AG20443 (cell line): ENCODE data around the gene THSD4.

Source experiments
- DNase-seq: peaks from one replicate; pipeline ENCODE4 v3.0.0; 2012; ENCODE audit warnings: low spot score, mixed read lengths

THSD4 gene

DNA sequence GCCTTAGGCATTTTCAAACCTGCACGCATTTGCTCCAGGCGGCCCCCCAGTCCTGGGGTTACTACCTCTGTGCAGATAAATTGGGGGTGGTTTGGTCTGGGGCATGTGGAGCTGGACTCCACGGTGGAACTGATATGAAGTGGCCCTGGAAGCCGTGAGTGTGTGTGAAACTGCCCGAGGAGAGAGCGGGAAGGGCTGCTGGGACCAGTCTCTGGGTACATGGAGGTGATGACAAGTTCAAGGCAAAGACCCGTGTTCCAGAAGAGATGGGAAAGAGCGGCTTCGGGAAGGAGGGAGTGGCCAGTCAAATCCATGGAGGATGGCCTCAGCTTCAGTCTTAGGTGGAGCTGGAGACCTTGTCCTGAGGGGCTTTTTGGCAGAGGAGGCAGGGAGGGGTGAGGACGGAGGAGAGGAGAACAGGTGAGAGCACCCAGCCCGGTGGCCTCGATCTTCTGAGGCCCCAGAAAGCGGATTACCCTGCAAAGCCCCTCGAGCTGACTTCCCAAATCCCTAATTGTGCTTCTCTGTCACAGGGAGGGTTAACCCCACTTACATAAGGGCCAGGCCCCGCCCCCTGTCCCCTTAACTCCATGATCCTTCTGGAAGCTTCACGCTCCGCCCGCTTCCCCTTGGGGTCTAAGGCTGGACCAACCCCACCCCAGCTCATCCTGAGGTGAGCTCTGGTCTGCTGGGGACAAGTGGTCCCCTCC is 693.2 kb downstream of the THSD4 start:
- no peak for DNase-seq

DNA sequence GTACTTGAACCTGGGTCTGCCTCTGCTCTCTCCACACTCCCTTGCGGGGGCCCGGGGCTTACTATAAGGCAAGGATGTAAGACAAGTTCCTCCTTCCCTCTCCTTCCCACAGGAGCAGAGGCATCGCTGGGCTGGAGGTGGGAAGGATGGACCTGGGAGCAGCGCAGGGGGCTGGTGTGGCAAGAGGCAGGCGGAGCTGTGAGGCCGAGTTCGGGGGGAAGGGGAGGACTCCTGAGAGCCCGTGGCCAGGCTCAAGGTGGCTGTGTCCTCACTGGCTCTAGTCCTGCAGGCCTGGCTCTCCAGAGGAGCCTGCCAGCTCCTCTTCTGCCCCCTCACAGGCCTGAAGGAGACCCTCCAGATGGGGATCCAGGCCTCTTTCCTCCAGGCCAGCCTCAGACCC is 694.1 kb downstream of the THSD4 start:
- no peak for DNase-seq

DNA sequence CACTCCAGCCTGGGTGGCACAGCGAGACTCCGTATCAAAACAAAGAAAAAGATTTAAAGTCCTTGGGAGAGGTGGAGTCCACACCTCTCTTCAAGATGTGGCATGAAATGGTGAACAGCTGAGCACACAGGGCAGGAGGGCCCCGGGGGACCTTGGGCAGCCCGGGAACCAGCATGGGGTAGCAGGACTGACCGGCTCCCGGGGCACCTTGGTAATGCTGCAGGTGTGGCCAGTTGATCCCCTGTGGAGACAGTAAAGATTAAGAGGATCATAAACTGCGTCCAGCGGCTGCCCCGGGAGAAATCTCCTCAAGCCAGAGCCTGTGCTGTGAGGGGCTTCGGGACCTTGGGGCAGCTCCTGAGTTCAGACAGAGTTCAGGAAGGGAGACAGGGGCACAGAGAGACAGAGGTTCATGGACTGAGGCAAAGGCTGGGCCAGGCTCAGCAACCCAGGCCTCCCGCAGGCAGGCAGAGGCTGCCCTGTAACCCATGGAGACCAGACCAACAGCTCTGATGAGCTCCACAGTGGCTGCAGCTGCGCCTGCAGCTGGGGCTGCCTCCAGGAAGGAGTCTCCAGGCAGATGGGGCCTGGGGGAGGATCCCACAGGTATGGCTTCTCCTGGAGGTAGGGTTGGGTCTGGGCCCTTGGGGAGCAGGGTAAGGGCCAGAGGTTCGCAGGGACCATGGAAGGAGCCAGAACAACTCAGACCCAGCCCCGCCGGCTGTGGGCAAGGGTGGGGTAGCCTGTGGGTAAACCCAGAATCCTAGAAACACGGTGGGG is 695.2 kb downstream of the THSD4 start, which contains the start of gene NR2E3:
TSS of gene NR2E3 (plus strand) at position 299 of the 780 bp plus-strand sequence. CDS start at position 489, 190 bp downstream.
- no peak for DNase-seq

DNA sequence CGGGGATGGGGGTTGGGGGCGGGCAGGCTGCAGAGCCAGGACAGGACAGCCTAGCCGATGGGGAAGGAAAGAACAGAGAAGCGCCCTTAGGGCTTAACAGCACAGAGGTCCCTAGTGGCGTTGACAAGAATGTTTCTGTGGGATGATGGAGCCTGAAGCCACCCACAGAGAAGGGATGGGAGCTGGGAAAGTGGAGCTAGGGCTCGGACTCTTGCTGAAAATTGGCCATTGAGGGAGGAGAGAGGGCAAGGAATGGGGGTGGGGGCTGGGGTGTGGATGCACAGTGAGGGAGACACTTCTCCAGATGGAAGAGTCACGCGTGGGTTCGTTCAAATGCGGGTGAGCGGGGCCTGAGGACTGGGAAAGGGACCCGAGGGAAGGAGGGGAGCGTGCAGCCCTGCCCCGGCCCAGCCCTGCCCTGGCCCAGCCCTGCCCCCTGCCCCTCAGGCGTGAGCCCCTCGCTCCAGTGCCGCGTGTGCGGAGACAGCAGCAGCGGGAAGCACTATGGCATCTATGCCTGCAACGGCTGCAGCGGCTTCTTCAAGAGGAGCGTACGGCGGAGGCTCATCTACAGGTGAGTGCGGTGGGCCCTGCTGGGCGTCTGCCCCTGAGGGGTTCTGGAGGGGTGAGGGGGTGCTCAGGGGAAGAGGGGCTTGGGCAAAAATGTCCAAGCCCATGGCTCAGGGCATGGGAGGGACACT is 695.9 kb downstream of the THSD4 start:
- no peak for DNase-seq

DNA sequence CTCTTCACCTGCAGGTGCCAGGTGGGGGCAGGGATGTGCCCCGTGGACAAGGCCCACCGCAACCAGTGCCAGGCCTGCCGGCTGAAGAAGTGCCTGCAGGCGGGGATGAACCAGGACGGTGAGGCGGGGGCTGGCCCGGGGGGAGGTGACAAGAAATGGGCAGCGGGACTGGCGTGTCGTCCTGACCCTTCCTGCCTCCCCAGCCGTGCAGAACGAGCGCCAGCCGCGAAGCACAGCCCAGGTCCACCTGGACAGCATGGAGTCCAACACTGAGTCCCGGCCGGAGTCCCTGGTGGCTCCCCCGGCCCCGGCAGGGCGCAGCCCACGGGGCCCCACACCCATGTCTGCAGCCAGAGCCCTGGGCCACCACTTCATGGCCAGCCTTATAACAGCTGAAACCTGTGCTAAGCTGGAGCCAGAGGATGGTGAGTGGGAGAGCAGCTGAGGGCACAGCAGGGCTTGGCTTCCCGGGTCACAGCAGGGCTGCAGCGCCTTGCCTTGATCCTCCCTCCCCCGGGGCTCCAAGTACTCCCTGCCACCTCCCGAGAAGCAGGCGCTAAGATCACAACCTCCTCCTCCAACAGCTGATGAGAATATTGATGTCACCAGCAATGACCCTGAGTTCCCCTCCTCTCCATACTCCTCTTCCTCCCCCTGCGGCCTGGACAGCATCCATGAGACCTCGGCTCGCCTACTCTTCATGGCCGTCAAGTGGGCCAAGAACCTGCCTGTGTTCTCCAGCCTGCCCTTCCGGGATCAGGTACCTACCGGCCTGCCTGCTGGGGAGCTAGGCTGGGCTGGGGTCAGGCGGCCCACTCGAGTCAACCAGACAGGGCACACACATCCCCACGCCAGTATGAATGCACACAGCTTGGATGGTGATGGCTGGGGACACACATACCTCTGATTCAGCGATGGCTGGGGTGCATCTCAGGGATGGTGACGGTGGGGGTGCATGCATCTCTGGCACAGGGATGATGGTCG is 696.8 kb downstream of the THSD4 start:
- no peak for DNase-seq

DNA sequence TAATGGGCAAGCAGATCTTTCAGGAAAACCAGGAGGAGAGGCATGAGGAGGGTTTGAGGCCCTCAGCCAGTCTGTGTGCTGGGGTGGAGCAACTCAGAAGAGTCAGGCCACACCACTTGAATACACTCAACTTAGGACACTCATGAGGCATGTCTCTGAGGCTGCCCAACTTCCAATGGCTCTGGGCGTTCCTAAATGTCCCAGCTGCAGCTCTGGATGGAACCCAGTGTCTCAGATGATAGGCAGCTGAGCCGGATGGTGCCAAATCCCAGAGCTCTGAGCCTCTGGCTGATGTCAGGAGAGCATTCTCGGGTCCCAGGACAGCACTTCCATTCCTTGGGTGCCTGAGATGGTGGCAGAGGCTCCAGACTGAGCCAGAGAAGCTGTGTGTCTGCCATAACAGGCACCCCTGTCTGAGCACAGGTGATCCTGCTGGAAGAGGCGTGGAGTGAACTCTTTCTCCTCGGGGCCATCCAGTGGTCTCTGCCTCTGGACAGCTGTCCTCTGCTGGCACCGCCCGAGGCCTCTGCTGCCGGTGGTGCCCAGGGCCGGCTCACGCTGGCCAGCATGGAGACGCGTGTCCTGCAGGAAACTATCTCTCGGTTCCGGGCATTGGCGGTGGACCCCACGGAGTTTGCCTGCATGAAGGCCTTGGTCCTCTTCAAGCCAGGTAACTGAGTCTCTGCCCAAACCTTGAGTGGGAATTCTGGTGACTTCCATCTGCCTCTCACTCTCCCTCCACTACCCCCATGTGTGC is 697.9 kb downstream of the THSD4 start:
- DNase-seq, result peak; percentile 68

DNA sequence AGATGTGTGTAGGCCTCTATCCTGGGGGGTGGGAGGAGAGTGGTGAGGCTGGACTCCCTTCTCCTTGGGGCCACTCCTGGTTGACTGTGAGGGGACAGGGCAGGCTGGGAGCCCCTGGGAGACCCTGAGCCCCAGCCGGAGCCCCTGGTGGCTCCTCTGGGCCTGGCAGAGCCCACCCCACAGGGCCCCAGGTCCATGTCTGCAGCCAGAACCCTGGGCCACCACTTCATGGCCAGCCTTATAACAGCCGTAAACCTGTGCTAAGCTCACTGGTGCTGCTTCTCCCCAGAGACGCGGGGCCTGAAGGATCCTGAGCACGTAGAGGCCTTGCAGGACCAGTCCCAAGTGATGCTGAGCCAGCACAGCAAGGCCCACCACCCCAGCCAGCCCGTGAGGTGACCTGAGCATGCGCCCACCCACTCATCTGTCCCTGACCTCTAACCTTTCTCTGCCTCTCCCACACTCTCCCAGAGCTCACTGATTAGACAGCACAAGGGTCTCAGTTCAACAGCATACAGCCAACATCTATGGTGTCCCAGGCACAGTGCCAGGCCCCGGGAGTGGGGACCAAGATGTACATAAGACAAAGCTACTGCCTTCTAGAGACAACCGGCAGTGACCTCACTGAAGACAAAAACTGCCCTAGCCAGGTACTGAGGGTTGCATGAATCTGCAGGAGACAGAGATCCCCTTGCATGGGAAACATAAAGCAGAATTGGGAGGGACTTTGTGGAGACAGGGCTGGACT is 698.6 kb downstream of the THSD4 start:
- DNase-seq, result no peak

DNA sequence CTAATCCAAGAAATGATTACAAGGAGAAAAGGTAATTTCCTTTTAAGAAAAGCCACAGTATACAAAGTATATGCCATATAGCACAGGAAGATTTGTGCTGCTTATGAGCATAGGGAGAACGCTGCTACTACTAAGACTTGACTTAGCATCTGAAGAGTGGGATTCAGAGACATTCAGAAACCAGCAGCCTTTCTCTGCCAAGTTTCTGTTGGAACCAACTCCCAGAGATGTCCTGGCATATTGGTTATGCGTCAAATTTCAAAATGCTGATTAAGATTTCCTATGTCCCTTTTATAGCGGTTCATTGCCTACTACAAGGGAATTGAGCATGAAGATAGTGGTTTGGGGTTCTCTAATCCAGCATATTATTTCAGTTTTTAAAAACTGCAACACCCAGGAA is 700.0 kb downstream of the THSD4 start:
- DNase-seq, result no peak

DNA sequence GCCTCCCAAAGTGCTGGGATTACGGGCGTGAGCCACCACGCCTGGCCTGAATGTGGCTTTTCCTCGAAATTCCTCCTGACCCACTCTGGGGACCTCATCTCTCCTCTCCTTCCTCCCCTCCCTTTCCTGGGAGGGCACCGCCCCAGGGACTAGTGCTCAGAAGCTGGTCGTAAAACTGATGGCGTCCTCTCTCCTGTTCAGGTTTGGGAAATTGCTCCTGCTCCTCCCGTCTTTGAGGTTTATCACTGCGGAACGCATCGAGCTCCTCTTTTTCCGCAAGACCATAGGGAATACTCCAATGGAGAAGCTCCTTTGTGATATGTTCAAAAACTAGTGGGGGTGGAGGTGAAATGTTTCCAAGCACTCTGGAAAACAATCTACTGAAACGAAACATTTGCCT is 702.1 kb downstream of the THSD4 start:
- no peak for DNase-seq

DNA sequence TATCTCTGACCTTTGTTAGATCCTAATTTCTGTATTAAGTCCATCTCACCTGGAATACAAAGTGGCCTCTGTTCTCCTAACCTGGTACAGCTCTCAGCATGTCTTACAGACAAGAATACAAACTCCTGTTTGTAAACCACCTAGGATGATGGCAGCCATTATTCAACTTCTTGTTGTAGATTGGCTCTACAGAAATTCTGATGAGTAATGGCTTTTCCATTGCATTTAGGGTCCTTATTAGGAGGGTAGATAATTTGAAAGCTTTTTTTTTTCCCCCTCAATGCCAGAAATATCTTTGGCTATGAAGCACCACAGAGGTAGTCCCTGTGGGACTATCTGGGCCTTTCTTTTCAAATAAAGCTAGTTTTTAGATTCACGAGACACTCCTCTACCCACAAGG is 704.9 kb downstream of the THSD4 start:
- DNase-seq, result no peak

DNA sequence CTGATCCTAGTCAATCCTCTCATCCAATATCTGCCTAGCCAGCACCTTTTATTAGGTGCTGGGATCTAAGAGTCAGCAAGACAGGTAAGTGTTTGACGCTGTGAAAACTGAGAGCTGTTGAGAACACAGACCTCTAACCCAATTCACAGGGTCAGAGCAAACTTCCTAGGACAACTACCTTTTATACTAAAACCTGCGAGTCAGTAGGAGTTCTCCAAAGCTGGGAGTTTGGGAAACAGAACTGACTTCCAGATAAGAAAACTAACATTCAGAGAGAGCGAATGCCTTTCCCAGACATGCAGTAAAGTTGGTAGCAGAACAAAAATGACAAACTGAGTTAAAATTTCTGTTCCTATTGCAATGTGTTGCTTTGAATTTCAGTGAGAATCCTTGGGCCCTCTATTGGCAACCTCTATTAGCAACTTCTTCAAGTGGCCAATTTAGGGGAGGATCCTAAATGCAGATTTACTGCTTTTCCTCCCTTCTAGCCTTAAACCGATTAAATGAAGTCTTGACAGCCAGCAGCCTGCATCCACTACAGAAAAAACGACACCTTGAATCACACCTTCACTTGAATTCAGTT is 706.4 kb downstream of the THSD4 start:
- no peak for DNase-seq

DNA sequence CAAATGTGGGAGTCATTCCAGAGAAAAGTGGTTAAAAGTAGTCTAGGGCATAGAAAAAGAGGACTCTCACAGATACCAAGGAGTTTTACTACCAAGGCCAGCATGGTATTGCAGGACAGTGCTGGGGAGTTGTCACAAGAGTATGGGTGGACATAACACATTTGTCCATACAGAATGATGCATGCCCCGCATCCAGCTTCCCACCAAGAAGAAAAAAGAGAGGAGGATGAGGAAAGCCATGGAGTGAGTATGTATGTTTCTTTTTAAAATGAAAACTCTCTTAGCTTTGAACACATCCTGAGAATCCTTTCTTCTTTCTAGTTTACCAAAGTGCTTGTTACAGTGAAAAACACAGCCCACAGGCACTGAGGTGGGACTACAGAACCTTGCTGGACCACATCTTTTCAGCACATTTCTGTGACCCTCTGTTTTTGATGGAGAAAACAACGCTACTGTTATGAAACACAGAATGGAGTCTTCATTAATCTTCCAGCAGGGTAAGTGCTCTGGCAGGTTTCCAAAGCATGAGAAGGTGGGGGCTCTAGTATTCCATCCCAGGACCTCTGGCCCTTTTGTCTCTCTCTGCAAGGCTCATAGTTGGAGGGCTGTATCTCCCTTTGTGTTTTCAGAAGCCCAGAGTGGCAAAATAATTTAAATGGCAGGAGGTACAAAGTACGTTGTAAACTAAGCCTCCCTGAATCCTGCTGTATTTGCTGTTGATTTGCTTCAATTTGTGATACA is 707.8 kb downstream of the THSD4 start:
- no peak for DNase-seq

DNA sequence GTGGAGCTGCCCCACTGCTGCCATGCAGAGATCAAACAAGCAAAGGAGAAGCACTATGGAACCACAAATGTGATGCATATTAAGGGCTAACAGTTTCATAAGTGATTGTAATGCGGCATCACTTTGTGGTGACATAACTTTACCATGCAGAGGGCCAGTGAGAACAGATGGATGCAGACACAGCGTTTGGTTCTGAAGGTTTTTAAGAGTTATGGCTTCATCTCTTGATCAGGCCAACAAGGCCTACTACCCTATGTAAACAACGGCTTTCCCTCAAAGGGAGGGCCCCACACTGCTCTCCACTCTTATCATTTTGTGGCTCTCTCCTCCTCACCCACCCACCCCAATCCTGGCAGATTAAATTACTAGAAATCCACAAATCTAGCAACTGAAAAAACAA is 708.5 kb downstream of the THSD4 start:
- no peak for DNase-seq

DNA sequence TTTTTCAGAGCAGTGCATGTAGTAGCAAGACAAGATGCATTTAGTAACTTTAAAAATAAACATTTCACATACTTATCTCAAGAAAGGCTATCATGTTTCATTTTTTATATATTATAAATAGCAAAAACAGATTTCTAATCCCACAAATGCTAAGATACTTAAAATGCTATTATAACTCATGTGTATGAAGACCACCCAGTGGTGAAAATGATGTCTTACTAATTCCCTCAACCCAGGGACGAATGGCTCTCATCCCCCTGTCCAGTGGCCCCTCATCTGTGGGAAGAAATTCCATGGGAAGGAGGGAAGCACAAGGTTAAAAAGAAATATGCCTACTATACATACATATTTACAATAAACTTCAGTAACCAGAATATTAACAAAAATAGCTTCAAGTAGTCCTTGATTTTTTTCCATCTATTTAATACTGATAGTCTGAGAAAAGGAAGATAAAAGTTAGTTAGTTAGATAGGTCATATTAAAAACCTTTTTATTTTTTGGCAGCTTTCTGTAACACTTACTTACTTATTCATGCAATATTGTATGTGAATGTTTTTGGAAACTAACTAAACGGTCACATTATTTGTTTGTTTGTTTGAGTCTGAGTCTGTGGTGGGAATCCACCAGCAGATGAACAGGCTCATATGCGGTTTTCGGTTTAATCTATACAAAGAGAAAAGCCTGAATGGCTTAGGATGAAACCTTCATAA is 709.9 kb downstream of the THSD4 start:
- no peak for DNase-seq

DNA sequence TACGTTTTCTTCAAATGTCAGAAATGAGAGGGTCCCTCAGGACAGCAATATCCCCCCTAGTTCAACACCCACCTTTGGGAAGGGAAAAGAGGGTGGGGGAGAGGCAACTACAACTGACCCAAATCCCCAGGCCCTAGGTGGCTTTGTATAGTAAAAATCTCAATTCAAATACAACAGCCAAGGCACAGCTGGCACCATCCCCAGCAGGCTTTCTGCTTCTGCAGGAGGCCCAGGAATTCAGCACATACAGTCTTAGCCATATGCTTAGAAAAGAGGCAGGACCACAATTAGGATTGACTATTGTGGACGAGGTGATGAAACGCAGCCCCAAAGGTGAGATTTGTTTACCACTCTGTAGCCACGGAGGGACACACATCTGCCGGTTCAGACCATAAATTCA is 710.9 kb downstream of the THSD4 start:
- DNase-seq, result no peak

DNA sequence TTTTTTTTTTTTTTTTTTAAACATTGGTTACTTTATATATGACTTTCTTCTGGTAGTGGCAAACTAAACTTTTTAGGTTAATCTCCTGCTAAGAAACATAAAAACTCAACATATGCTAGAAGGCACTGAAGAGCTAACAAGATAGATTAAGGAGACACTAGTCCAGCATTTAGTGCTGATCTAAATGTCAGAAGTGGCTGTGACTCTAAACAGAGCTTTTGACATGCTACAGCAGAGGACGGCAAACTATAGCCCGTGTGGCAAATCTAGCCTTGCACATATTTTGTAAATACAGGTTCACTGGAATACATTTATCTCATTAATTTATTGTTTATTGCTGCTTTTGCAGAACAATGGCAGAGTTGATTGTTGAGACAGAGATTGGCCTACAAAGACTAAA is 715.7 kb downstream of the THSD4 start:
- no peak for DNase-seq
